GM21528 (cell line): ENCODE data around the gene MOCS3.

ENCODE experiments used
- ATAC-seq: cut with Tn5 transposase; IDR thresholded peaks from one replicate; pipeline ENCODE4 v1.9.1; 2021; ENCODE audit warnings: mild to moderate bottlenecking, moderate library complexity; ENCODE audit not compliant: unreplicated experiment, low FRiP score

MOCS3 gene

DNA sequence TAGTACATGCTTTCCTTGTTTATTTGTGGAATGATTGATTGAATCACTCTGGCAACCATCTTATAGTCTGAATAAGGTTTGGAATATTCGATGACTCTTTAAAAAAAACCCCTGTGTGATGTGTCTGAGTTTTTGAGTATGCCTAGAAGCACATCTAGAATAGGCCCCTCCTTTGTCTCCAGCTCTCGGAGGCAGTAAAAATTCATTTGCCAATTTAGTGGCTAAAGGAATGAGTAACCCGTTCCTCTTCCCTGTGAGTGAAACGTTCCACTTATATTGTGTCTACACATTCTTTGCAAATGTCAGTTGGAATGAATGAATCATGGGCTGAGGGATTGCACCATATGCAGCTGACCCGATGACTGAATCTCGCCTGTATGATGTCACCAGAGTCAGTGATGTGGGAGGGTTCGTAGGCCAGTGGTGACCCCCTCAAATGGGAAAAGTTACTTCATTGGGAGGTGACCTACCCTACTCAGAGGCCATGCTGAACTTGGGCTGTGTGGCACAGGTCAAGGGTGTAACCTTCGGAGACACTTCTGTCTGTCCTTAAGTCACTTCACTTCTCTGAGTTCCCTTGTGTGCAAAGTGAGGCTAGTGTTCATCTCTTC, 21.6 kb downstream of the MOCS3 start:
- ATAC-seq = no peak

DNA sequence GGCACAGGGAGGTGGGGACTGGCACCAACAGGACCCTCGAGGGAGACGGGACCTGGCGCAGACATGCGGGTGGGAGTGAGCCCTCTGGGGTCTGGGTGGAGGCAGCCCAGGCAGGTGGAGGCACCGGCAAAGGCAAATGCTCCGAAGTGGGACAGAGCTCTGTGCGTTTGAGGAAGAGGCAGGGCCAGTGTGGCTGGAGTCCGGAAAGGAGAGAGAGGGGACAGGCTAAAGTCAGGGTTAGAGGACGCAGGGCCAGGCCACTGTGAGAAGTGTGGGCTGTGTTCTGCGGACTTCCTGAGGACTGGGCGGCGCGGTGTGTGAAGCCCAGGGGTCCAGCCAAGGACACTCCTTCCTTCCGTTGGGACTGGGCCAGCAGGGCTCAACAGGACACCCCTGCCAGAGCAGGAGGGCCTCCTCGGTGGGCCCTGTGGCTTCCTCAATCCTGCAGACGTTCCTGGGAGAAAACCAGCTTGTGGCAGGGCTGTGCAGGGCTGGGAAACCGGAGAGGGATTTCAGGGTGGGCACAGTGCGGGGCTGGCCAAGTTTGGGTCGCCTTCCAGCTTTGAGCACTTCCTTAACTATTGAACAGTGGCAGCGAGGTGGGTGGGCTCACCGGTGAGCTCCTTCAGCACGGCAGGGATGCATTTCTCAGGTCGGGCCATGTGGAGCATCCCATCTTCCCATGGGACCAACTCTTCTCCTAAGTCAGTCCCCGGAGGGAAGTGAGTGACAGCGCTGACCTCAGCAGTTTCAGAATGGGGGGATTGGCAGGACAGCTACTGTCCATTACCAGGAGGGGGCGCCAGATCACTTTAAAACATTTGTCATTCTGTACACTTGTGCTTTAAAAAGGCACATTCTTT, 22.5 kb downstream of the MOCS3 start:
- ATAC-seq = no peak

DNA sequence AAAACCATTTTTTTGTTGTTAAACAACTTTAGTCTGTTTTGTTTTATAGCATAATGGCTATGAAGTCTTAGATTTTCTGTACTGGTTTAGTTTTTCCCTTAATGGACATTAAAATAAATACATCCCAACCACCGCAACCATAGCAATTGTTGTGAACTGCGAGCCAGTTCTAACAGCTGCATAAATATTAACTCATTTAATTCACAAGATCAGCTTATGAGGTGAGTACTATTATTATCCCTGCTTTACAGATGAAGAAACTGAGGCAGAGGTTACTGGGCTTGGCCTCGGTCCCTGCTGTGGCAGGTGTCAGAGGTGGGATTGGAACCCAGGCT, 23.1 kb downstream of the MOCS3 start:
- ATAC-seq = no peak

DNA sequence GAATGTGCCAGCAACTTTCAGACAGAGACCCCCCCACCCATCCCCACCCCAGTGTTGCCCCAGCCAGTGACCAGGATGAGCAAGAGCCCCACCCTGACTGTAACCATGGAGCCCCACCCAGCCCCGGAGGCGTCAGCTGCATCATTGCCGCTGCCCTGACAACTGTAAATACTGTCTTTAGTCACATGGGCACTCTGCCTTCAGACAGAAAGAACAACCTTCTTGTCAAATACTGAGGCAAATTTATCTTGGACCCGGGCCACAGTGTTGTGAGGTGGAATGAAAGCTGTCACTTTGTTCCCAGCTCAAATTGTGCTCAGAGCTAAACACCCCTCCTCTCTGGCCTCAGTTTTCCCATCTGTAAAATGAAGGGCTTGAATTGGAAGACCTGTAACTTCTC, 23.7 kb downstream of the MOCS3 start:
- ATAC-seq = no peak

DNA sequence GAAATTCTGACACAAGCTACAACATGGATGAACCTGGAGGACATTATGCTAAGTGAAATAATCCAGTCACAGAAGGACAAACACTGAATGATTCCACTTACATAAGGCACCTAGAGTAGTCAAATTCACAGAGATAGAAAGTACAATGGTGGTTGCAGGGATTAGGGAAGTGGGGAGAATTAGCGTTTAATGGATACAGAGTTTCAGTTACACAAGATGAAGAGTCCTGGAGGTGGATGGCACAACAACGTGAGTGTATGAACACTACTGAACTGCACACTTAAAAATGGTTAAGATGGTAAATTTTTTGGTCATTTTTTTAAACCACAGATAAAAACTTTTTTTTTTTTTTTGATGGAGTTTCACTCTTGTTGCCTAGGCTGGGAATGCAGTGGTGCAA, 24.7 kb downstream of the MOCS3 start:
- no peak for ATAC-seq

DNA sequence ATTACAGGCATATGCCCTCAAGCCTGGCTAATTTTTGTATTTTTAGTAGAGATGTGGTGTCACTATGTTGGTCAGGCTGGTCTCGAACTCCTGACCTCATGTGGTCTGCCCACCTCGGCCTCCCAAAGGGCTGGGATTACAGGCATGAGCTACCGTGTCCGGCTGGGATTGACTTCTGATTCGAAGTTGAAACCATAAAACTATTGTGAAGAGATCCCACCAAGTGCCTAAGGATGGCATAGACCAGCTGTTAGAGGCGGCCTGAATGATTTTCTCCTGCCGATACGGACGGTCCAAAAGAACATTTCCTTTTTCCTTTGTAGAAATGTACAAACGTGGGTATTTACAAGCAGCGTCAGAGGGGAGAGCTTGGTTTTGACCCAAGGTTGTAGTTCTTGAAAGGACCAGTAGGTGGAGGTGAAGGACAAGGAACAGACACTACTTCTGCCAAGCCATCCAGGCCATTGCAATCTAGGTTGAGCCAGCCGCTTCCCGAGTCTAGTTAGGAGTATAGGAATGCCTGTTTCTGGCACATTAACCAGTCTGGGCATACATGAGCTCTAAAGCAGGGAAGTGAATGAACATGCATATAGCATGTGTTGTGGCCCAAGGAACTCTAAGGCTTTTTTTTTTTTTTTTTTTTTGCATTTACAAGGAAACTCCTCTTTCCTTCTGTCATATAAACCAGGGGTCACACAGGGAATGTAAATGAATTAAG, 29.0 kb downstream of the MOCS3 start:
- ATAC-seq = no peak

DNA sequence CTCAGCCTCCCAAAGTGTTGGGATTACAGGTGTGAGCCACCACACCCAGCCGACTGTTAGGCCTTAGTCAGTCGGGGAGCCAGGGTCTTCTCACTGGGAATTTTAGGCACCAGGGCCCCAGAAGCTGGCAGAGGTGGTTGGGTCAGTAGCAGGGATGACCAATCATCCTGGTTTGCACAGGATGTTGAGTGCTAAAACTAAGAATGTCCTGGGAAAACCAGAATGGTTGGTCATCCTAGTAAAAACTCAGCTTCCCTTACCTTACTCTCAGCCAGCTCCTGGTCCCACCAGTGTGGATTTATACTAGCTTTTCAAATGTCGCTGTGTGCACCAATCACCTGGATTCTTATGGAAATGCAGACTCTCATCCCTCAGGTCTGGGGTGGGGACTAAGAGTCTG, 32.5 kb downstream of the MOCS3 start:
- ATAC-seq = no peak

DNA sequence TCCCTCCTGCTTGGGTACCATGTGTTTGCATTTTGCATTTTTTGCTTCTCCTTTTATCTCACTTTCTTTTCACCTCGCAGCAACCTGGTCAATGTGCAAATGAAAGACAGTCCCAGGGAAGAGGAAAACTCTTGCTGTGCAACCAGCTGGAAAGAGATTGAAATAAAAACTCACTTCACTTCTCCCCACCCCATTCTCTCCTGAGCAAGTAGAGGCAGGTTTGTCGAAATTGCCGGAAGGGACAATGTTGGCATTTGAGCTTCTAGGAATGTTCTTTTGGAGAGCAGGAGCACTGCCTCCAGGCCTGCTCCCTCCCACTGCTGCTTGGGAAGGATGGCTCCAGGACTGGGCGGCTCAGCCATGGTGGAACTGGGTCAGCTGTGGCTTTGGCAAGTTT, 33.7 kb downstream of the MOCS3 start:
- ATAC-seq = no peak

DNA sequence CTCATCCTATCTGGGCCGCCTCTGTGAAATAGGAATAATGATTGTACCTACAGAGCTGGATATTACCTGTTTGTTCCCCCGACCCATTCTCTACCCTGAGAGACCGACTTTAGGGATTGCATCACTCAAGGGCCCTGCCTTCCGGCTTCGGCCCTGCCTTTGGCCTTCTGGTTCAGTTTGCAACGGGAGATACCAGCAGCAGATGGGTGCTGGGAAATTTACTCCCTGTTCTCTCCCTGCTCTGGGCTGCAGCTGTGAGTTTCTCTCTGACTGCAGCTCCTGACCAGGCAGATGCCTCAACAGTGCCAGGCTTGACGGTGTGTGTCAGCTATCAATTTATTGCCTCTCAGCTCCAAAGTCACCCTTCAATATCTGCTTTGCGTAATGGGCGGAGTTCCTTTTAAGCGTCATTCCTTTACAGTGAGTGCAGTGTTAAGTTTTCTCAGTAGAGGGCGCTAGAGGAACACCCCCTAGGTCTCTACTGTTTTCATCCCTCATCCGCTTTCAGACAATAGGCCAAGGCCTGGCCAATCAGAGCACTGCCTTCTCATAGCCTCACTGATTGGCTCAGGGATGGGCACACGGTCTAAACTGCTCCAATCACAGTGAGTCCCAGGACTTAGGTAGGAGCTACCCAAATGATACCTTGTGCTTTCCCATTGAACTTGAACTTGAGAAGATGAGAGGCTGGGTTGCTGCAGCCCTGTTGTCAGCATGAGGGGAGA, 34.3 kb downstream of the MOCS3 start:
- ATAC-seq = no peak

DNA sequence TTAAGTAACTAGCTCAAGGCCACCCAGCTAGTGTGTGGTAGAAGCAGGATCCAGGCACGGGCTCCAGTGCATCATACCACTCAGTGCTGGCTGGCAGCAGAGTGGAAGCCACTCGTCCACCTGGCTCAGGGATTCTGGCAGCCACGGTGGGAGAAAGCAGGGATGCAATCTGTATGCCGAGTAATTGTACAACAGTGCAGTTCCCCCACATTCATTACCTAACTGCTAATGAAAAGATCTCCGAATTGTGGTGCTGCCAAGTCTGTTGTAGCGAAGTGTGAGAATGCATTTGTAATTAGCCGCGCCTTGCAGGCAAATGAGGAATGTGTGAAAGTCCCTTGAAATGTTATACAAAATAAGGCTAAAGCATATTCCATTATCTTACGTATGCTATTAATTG, 35.3 kb downstream of the MOCS3 start:
- ATAC-seq = no peak

DNA sequence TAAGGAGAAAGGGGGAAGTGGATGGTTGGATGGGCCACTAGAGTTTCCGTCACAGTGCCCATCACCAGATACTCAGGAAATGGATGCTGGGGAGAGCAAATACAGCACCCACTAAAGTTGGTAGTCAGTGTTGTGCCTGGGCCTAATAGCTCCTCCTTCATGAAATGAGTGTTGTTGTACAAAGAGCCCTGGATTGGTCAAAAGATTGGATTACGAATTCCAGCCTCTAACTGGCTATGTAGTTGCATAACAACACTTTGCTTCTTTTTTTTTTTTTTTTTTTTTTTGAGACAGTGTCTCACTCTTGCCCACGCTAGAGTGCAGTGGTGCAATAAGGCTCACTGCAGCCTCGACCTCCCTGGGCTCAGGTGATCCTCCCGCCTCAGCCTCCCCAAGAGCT, 36.9 kb downstream of the MOCS3 start:
- no peak for ATAC-seq

DNA sequence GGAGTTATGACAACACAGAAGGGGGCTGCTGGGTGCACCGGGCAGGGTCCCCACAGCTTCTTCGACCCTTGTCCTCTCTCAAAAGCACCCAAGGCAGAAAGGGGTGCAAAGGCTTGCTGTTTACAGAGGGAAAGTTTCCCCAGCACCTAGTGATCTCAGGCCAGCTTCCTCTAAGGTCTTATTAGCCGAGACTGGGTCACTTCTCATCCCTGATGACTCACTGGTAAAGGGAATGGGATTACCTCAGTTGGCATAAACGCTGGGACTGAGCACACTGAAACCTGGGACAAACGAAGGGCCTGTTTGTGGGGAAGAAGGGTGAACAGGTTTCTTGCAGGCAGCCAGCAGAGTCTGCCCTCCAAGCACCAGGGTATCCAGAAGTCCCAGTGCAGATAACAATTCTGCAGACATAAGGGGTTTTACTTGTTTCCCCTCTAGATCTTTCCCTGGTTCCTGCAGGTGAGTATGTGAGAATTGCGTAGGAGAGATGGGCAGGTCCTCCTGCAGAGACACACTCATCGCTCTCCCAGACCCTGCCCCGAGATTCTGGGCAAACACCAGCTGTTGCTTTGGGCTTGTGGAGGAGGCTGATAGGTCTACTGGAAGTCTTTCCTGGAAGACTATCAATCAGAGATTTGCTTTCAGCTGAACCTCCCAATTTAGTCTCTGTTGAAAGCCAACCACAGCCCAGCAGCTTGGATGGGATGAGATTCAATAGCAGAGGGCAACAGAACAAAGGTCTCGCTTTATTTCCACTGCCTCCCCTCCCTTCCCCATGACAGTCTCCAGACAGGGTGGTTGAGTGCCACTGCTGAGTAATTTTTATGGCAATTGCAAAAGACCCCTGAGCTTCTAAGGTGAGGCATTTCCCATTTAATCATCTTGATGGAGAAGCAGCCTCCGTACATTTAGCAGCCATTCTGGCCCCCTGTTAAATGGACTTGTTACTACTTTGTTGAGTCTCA, 38.6 kb downstream of the MOCS3 start:
- ATAC-seq = no peak

DNA sequence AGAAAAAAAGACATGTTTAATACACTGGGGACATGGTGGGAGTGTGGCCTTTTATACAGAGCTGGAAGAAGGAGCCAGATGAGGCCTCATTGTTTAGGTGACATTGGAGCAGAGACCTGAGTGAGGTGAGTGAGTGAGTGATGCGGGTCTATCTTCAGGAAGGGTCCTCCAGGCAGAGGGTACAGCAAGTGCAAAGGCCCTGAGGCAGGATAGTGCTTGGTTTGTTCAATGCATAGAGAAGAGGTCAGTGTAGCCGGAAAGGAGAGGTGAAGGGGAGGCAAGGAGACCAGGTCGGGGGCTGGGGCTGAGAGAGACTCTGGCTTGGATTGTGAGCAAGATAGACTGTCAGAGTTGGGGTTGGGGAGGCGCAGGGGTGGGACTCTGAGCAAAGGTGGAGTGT, 40.7 kb downstream of the MOCS3 start:
- no peak for ATAC-seq

DNA sequence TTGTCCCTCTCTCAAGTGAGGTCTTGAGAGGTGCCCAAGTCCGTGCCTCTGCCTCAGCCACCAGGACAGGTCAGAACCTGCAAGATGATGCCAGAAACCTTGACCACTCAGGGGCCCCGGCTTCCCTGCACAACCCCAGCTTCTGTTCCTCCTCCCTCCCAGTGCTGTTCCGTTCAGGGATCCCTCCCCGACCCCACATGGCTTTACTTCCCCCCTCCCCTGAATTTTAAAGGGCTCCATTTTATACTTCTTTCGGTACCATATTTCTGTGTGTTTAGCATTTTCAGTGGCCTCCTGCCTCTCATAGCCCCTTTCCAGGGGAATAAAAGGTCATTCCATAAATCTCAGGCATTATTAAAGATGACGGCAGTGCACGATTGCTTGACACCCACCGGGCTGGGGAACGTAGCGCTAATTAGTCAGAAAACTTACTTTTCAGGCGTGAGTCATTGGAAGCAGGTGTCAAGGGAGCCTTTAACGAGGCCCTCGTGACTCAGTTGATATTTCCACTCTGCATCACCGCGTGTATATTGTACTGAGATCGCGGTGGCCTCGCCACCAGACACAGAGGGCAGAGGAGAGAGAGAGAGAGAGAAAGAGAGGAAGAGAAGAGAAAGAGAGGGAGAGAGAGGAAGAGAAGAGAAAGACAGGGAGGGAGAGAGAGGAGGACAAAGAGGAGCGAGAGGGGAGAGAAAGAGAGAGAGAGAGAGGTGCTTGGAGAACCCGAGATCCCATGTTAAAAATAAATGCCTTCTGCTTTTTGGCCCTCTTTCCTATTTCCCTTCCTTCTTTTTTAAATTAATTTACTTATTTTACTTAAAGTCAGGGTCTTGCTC, 43.0 kb downstream of the MOCS3 start:
- ATAC-seq = no peak

DNA sequence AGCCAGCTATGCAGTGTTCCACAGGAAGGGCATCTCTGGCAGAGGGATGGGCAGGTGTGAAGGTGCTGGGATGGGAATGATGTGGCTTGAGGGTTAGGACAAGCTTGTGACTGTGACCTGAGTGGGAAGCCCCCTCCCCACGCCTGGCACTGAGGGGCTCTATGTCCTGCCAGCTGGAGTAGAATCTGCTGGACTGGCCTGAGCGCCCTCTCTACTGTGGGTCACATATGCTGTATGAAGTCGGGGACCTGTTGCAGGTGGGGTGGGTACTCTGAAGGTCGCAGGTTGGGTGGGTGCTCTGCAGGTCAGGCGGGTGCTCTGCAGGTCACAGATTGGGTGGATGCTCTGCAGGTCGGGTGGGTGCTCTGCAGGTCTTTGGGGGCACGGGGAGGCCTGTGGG, 44.0 kb downstream of the MOCS3 start:
- no peak for ATAC-seq

DNA sequence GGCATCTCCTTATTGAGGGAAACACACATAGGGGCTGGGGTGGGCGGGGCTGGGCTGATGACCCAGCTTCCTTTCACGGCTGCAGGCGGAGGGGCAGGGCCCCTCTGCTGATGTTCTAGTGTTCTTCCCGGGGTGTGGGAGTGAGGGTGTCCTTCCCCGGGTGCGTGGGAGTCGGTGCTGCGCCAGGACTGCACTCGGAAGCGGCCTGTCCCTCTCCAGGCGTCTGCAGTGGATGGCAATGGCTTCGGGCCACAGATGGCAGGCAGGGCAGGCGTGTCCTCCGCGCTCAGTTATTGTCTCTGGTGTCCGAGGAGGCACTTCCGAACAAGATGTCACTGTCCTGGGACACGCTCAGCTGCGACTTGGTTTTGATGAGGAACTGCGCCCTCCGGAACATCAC, 45.1 kb downstream of the MOCS3 start:
- no peak for ATAC-seq

DNA sequence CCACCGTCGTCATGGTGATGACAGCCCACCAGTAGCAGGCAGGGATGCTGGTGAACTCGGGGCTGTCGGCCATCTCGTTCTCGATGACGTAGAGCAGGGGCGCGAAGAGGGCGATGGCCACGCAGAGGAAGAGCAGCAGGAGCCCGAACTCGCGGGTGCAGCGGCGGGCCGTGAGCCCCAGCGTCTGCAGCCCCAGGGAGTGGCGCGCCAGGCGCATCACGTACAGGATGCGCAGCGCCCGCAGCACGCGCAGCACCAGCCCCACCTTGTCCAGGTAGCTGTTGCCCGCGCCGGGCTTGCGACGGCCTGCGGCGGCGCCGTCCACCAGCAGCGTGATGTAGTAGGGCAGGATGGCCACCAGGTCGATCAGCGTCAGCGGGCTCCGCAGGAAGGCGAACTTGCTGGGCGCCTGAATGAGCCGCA, 45.7 kb downstream of the MOCS3 start:
- no peak for ATAC-seq

DNA sequence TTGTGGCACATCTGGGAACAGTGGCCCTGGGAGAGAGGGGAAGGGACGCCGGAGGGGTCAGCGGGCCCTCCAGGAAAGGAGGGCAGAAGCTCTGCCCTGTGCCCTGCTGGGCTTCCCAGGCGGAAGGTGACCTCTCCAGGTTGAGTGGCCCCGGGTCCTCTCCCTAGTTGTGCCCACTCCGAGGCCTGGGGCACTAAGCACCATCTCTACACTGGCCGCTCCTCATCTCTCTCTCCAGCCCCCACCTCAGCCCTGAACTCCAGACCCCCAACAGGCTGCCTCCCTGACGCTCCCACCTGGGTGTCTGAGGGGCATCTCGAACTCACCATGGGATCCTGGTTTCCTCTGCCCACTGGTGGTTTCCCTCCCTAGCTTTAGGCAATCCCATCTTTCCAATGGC, 46.2 kb downstream of the MOCS3 start:
- no peak for ATAC-seq

DNA sequence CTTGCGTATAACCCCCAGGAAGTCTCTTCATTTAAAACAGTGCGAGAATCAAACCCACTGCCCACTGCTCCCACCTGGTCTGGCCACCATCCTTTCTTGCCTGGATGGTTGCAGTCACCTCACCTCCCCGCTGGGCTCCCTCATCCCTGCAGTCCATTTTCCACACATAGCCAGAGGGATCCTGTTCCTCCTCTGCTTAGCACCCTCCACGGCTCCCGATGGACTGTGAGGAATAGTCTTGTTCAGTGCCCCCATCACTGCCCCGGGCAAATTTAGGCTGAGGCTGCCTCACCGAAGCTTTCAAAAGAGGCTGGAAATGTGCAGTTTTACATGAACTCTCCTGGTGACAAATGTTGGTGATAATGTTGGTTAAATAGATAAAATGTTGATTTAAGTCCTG, 46.6 kb downstream of the MOCS3 start:
- ATAC-seq = no peak
